ENCODE measurements around the gene GAL3ST1. TPM values are rescaled to one million over a fixed set of nuclear protein-coding genes. Genes with fewer than 3 reads are reported as not detected.
A peak's percentile ranks its signal among the peaks of the same experiment; 100 is the strongest.
"Not testable (repeated sequence)": the region's sequence is repeated elsewhere in the genome, so short reads cannot be mapped to it uniquely, and the experiment has no call there.

Gene GAL3ST1, protein sequence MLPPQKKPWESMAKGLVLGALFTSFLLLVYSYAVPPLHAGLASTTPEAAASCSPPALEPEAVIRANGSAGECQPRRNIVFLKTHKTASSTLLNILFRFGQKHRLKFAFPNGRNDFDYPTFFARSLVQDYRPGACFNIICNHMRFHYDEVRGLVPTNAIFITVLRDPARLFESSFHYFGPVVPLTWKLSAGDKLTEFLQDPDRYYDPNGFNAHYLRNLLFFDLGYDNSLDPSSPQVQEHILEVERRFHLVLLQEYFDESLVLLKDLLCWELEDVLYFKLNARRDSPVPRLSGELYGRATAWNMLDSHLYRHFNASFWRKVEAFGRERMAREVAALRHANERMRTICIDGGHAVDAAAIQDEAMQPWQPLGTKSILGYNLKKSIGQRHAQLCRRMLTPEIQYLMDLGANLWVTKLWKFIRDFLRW
- 2.5 TPM for total RNA-seq
- long read RNA-seq, partial matches to known transcripts, result 0 of 1 reads
- long read RNA-seq, other reads (novel, unspliced or antisense), result 0 of 1 reads

DNA sequence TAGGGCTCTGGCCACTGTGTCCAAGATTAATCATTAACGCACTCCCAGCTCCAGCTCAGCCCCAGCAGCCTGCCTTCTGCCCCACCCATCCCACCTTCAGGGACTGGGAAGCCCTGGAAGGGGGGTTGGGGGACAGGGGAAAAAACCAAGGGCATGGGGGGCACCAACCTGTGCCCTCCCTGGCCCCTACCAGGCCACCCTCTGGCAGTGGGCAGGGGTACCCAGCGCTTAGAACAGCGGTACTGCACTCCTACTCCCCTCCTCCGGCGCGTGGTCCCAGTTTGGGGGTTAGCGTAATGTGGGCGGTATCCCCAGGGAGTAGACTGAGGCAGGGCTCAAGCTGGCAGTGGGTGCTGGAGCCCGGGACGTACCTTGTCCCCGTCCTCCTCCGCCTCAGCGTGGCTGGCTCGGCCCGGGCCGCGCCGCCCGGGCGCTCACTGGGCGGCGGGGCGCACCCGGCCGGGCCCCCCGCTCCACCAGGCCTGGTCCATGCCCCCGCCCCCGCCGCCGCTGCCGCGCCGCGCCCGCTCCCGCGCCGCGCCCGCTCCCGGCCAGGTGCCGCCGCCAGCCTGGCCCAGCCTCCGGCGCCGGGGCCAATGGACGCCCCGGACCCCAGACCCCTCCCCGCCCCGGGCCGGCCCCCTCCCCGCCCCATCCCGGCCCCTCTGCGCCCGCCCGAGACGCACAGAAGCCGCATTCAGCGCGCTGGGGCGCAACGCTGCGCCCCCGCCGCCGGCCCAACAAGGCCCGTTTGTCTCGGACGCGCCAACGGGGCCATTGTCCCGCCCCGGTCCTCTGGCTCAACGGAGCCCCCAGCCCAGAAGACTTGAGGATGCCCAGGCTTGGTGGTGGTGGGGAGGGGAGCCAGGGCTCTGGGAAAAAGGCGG is at the start of gene GAL3ST1:
Gene GAL3ST1 (minus strand): TSS at position 571 of the 887 bp plus-strand sequence. CDS start 17,273 bp downstream, outside the sequence.
- DNase-seq, result no peak
- peak; percentile 58 for ATAC-seq

DNA sequence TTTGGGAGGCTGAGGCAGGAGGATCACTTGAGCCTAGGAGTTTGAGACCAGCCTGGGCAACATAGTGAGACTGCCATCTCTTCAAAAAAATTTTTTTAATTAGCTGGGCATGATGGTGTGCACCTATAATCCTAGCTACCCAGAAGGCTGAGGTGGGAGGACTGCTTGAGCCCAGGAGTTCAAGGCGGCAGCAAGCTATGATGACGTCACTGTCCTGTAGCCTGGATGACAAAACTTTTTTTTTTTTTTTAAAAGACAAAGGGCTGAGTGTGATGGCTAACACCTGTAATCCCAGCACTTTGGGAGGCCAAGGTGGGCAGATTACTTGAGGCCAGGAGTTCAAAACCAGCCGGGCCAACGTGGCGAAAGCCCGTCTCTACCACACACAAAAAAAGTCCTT is 45.4 kb upstream of the GAL3ST1 start:
- H3K36me3 ChIP-seq; H3K27me3 ChIP-seq; DNase-seq; H3K4me3 ChIP-seq; ATAC-seq; intact Hi-C loops (cut with DNase I); H3K27ac ChIP-seq; H3K9me3 ChIP-seq; H3K4me1 ChIP-seq: not testable (repeated sequence)

More for the DNA sequence above, at the start of gene GAL3ST1:
- intact Hi-C loops (cut with DNase I), result no loop called here
- H3K4me3 ChIP-seq, result peak within 1 kb of the TSS; percentile 16
- no peaks in the 10 kb centered on the region for H3K27me3 ChIP-seq
- TF ChIP-seq, protein P1, sequence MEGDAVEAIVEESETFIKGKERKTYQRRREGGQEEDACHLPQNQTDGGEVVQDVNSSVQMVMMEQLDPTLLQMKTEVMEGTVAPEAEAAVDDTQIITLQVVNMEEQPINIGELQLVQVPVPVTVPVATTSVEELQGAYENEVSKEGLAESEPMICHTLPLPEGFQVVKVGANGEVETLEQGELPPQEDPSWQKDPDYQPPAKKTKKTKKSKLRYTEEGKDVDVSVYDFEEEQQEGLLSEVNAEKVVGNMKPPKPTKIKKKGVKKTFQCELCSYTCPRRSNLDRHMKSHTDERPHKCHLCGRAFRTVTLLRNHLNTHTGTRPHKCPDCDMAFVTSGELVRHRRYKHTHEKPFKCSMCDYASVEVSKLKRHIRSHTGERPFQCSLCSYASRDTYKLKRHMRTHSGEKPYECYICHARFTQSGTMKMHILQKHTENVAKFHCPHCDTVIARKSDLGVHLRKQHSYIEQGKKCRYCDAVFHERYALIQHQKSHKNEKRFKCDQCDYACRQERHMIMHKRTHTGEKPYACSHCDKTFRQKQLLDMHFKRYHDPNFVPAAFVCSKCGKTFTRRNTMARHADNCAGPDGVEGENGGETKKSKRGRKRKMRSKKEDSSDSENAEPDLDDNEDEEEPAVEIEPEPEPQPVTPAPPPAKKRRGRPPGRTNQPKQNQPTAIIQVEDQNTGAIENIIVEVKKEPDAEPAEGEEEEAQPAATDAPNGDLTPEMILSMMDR (IDR thresholded peaks at IDR 0.05), result no peak
- H3K9me3 ChIP-seq, result no peaks in the 10 kb centered on the region
- H3K36me3 ChIP-seq, result peaks cover 42% of the 10 kb centered on the region
- peaks cover 16% of the 10 kb centered on the region for H3K4me1 ChIP-seq
- H3K27ac ChIP-seq, result peak within 1 kb of the TSS; percentile 55

DNA sequence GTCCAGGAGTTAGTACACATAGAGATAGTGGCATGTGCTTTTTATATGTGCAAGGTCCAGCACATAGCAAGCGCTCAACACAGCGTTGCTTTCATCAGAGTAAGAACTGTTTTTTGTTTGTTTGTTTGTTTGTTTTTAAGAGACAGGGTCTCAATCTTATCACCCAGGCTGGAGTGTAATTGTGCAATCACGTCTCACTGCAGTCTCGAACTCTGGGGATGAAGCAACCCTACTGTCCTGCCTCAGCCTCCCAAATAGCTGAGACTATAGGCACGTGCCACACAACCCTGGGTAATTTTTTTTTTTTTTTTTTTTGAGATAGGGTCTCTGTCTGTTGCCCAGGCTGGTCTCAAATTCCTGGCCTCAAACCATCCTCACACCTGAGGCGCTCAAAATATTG is 43.4 kb upstream of the GAL3ST1 start:
- DNase-seq, result no peak
- ATAC-seq, result no peak
- Histone ChIP-seq H3K4me1 (no peaks in the 10 kb centered on the region), H3K36me3 (no peaks in the 10 kb centered on the region), H3K9me3 (no peaks in the 10 kb centered on the region), H3K27me3 (no peaks in the 10 kb centered on the region), H3K27ac (no peak overlapping the region), H3K4me3 (no peak overlapping the region)
- intact Hi-C loops (cut with DNase I), result no loop called here
- TF ChIP-seq, protein P1 (IDR thresholded peaks at IDR 0.05), result no peak

DNA sequence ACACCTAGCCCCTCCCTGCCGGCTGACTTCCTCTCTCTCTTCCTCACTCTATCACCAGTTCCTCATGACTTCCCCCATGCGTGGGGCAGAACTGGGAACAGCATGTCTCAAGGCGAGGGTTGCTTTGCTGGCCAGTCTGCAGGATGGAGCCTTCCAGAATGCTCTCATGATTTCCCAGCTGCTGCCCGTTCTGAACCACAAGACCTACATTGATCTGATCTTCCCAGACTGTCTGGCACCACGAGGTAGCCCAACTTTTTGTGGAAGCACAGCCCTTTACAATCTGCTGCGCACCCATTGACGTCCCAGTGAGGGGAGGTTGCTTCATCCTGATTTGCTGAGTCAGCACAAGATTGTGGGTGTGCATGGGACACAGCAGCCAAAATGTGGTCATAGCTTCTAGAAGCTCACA is 41.1 kb upstream of the GAL3ST1 start:
- Histone ChIP-seq H3K27me3 (no peaks in the 10 kb centered on the region), H3K9me3 (no peaks in the 10 kb centered on the region), H3K4me3 (no peak overlapping the region), H3K36me3 (peaks cover 7% of the 10 kb centered on the region), H3K4me1 (no peaks in the 10 kb centered on the region), H3K27ac (no peak overlapping the region)
- intact Hi-C loops (cut with DNase I), result no loop called here
- no peak for DNase-seq
- peak; percentile 78 for ATAC-seq
- TF ChIP-seq, protein P1 (IDR thresholded peaks at IDR 0.05), result no peak

DNA sequence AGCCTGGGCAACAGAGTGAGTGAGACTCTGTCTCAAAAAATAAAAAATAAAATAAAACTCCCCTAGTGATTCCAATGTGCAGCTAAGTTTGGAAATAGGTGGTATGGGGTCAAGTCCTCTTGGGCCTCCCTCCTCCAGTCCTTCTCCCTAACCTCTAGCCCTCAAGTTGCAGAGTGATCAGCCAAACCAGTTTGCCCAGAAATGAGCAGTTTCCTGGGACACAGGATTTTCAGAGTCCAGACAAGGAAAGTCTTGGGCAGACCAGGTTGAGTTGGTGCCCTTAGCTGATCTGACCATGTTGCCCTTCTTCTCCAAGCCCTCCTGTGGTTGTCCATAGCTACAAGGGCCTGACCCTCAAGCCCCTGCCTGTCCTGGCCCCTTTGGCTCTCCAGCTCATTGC is 40.4 kb upstream of the GAL3ST1 start:
- H3K4me1 ChIP-seq, result peaks cover 2% of the 10 kb centered on the region
- no peak for DNase-seq
- TF ChIP-seq, protein P1 (IDR thresholded peaks at IDR 0.05), result no peak
- intact Hi-C loops (cut with DNase I), result no loop called here
- no peak overlapping the region for H3K27ac ChIP-seq
- peaks cover 7% of the 10 kb centered on the region for H3K36me3 ChIP-seq
- H3K27me3 ChIP-seq, result no peaks in the 10 kb centered on the region
- no peaks in the 10 kb centered on the region for H3K9me3 ChIP-seq
- no peak for ATAC-seq
- H3K4me3 ChIP-seq, result no peak overlapping the region

Data from upper lobe of right lung (tissue), 1 donor.